PC-3 (cell line): Measurements from ENCODE around the gene ARHGEF7. TPM values are rescaled to one million over a fixed set of nuclear protein-coding genes. Genes with fewer than 3 reads are reported as not detected.

ENCODE experiments used
- ATAC-seq: fragments of 200-7000 bp; cut with Tn5 transposase; 2 replicates; pipeline ENCODE4 v1.9.1; 2020; ENCODE audit warnings: mild to moderate bottlenecking, moderate library complexity
- BruUV-seq: library from RNA; stranded (reverse); fragments of 400-500 nt; replicated peaks from 2 replicates; lab custom pipeline; 2021; lab: Mats Ljungman, UMichigan
- CTCF ChIA-PET: fragments of 300-600 bp; sonication (Branson Sonifier 250); formaldehyde crosslinking; loops from one replicate; lab custom pipeline; 2022; ENCODE audit warnings: antibody characterized with exemption; lab: Charles Lee
- POLR2A ChIA-PET: fragments of 300-600 bp; sonication (Branson Sonifier 250); formaldehyde crosslinking; loops from one replicate; lab custom pipeline; 2022; ENCODE audit warnings: antibody characterized with exemption; ENCODE audit not compliant: unreplicated experiment; lab: Charles Lee
- DNase-seq: peaks from one replicate; pipeline ENCODE4 v3.0.0-alpha.2; 2015
- H2AFZ ChIP-seq: fragments of 300-600 bp; sonication (generic); 2 replicates; pipeline ENCODE4 v1.6.0; 2016; ENCODE audit warnings: antibody characterized with exemption, low read length
- H3F3A ChIP-seq: fragments of 300-600 bp; sonication (generic); one replicate; pipeline ENCODE4 v1.6.0; 2017; ENCODE audit warnings: antibody characterized with exemption, low read length, control low read depth, mild to moderate bottlenecking; ENCODE audit not compliant: unreplicated experiment
- H3K27ac ChIP-seq: fragments of 300-600 bp; sonication (generic); 2 replicates; pipeline ENCODE4 v1.5.1; 2016; ENCODE audit warnings: mild to moderate bottlenecking, low read length
- H3K27me3 ChIP-seq: fragments of 300-600 bp; sonication (generic); 2 replicates; pipeline ENCODE4 v1.6.1; 2016; ENCODE audit warnings: low read length, mixed read lengths
- H3K36me3 ChIP-seq: fragments of 300-600 bp; sonication (generic); 2 replicates; pipeline ENCODE4 v1.6.1; 2016; ENCODE audit warnings: low read depth, mixed run types, low read length, mixed read lengths
- H3K4me1 ChIP-seq: fragments of 300-600 bp; sonication (generic); 2 replicates; pipeline ENCODE4 v1.5.1; 2016; ENCODE audit warnings: low read length; ENCODE audit not compliant: insufficient read depth
- H3K4me2 ChIP-seq: fragments of 300-600 bp; sonication (generic); 2 replicates; pipeline ENCODE4 v1.6.0; 2016; ENCODE audit warnings: low read length
- H3K4me3 ChIP-seq: fragments of 300-600 bp; sonication (generic); 2 replicates; pipeline ENCODE4 v1.5.1; 2016; ENCODE audit warnings: mild to moderate bottlenecking, low read length, mixed read lengths
- H3K79me2 ChIP-seq: fragments of 300-600 bp; sonication (generic); 2 replicates; pipeline ENCODE4 v1.6.1; 2017; ENCODE audit warnings: low read length, mixed read lengths
- H3K9ac ChIP-seq: fragments of 300-600 bp; sonication (generic); 2 replicates; pipeline ENCODE4 v1.6.0; 2016; ENCODE audit warnings: mild to moderate bottlenecking, low read length
- H3K9me2 ChIP-seq: fragments of 300-600 bp; sonication (generic); replicated peaks from 2 replicates; pipeline ENCODE4 v1.6.1; 2016; ENCODE audit warnings: mixed run types, low read length, mixed read lengths
- H3K9me3 ChIP-seq: fragments of 300-600 bp; sonication (generic); 2 replicates; pipeline ENCODE4 v1.6.1; 2016; ENCODE audit warnings: low read length, mixed read lengths
- H4K20me1 ChIP-seq: fragments of 300-600 bp; sonication (generic); 2 replicates; pipeline ENCODE4 v1.6.1; 2016; ENCODE audit warnings: low read length, mixed read lengths
- EZH2 ChIP-seq: fragments of 300-600 bp; sonication (generic); IDR thresholded peaks from one replicate; pipeline ENCODE4 v1.6.1; 2017; ENCODE audit warnings: antibody characterized with exemption, mild to moderate bottlenecking, low read length; ENCODE audit not compliant: unreplicated experiment
- EZH2phosphoT487 ChIP-seq: fragments of 300-600 bp; sonication (generic); IDR thresholded peaks from 2 replicates; pipeline ENCODE4 v1.6.1; 2018; ENCODE audit warnings: mild to moderate bottlenecking, antibody characterized with exemption, low read length, borderline replicate concordance
- intact Hi-C: fragments of 100-400 bp; cut with micrococcal nuclease; formaldehyde crosslinking; loops from 2 replicates; pipeline ENCODE4 v1.9.0; 2023
- total RNA-seq: library from RNA; depleted of rRNA; stranded (reverse); fragments of >200 nt; gene quantifications from 2 replicates; pipeline ENCODE4 v1.2.3, GENCODE V29; 2014
- TF ChIP-seq, protein P1 (sequence below): fragments of 300-600 bp; sonication (generic); conservative IDR thresholded peaks from 2 replicates; pipeline ENCODE4 v1.5.1; 2017; ENCODE audit warnings: antibody characterized with exemption, low read depth, mild to moderate bottlenecking, low read length

The ARHGEF7 gene
- total RNA-seq, 1 experiment from 2014 or later, result 14.7 TPM

GRCh38 chr13:111313911-111314425 is 198.9 kb downstream of the ARHGEF7 start:
- intact Hi-C loops, result no loop called here
- Histone ChIP-seq H3K79me2 (no peaks in the 10 kb centered on the region), H3K27me3 (no peaks in the 10 kb centered on the region), H3K4me1 (no peaks in the 10 kb centered on the region), H3K36me3 (no peaks in the 10 kb centered on the region), H3K9me3 (no peaks in the 10 kb centered on the region), H3K4me2 (no peak overlapping the region), H3K27ac (no peak overlapping the region), H3K9ac (no peak overlapping the region), H2AFZ (no peak overlapping the region), H4K20me1 (no peaks in the 10 kb centered on the region), H3K4me3 (no peak overlapping the region), H3F3A (no peaks in the 10 kb centered on the region), H3K9me2 (no peaks in the 10 kb centered on the region)
- TF ChIP-seq EZH2phosphoT487, result no peak
- TF ChIP-seq, protein P1, sequence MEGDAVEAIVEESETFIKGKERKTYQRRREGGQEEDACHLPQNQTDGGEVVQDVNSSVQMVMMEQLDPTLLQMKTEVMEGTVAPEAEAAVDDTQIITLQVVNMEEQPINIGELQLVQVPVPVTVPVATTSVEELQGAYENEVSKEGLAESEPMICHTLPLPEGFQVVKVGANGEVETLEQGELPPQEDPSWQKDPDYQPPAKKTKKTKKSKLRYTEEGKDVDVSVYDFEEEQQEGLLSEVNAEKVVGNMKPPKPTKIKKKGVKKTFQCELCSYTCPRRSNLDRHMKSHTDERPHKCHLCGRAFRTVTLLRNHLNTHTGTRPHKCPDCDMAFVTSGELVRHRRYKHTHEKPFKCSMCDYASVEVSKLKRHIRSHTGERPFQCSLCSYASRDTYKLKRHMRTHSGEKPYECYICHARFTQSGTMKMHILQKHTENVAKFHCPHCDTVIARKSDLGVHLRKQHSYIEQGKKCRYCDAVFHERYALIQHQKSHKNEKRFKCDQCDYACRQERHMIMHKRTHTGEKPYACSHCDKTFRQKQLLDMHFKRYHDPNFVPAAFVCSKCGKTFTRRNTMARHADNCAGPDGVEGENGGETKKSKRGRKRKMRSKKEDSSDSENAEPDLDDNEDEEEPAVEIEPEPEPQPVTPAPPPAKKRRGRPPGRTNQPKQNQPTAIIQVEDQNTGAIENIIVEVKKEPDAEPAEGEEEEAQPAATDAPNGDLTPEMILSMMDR, result no peak
- ATAC-seq (no peak), DNase-seq (no peak)
- no TSS peak for BruUV-seq
- CTCF ChIA-PET, result no interaction called here
- POLR2A ChIA-PET, result no interaction called here

DNA sequence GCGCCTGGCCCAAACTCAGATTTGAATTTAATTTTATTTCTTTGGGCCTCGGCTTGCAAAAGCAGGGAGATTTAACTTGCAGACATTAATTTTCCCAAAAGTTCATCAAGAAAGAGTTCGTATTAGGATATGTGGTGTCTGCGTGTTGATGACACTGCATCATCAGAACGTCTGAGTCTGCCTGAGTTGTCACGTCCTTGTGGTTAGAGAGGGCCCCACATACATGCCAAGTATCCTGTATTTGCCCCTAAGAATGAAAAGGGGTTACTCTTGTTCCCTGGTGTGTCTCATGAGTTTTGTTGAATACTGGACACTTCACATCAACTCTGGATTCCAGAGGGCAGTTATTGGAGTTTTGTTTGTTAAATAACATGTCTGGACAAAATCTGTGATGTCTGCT is 199.7 kb downstream of the ARHGEF7 start:
- Histone ChIP-seq H2AFZ (no peak overlapping the region), H3K9me3 (no peaks in the 10 kb centered on the region), H3K27me3 (no peaks in the 10 kb centered on the region), H3K27ac (no peak overlapping the region), H3K4me2 (no peak overlapping the region), H3K36me3 (no peaks in the 10 kb centered on the region), H3K9me2 (no peaks in the 10 kb centered on the region), H3K9ac (no peak overlapping the region), H3K79me2 (no peaks in the 10 kb centered on the region), H3K4me1 (no peaks in the 10 kb centered on the region), H3F3A (no peaks in the 10 kb centered on the region), H4K20me1 (no peaks in the 10 kb centered on the region), H3K4me3 (no peak overlapping the region)
- no peak for TF ChIP-seq EZH2phosphoT487
- TF ChIP-seq, protein P1, result no peak
- TF ChIP-seq EZH2, result no peak
- ChIA-PET POLR2A (no interaction called here), CTCF (no interaction called here)
- no peak for ATAC-seq
- no TSS peak for BruUV-seq
- no peak for DNase-seq
- intact Hi-C loops, result no loop called here

GRCh38 chr13:111315347-111315995 is 200.4 kb downstream of the ARHGEF7 start:
- ATAC-seq (no peak), DNase-seq (no peak)
- ChIA-PET CTCF (no interaction called here), POLR2A (interaction anchor here (0.6 kb wide), 1 partner anchor 267 kb away, joined by 4 read pairs; no protein-coding TSS in a partner anchor)
- H3K4me1 ChIP-seq, result no peaks in the 10 kb centered on the region
- H3F3A ChIP-seq, result no peaks in the 10 kb centered on the region
- H3K79me2 ChIP-seq, result no peaks in the 10 kb centered on the region
- H3K27me3 ChIP-seq, result no peaks in the 10 kb centered on the region
- H3K9me3 ChIP-seq, result no peaks in the 10 kb centered on the region
- TF ChIP-seq EZH2phosphoT487 (no peak), EZH2 (no peak)
- TF ChIP-seq, protein P1, result no peak
- no peak overlapping the region for H3K4me3 ChIP-seq
- BruUV-seq, result no TSS peak
- no peak overlapping the region for H3K27ac ChIP-seq
- no peaks in the 10 kb centered on the region for H3K9me2 ChIP-seq
- H4K20me1 ChIP-seq, result no peaks in the 10 kb centered on the region
- H3K9ac ChIP-seq, result no peak overlapping the region
- no peaks in the 10 kb centered on the region for H3K36me3 ChIP-seq
- no peak overlapping the region for H3K4me2 ChIP-seq
- H2AFZ ChIP-seq, result no peak overlapping the region
- intact Hi-C loops, result no loop called here
